Muscle of leg (tissue), 11 donors: ENCODE results near the gene DCTN3. TPM values are rescaled to one million over a fixed set of nuclear protein-coding genes. Genes with fewer than 3 reads are reported as not detected.

ENCODE experiments used
- DNase-seq: peaks from one replicate; pipeline ENCODE4 v3.0.0; 2013
- H3K27ac ChIP-seq: one replicate; pipeline ENCODE4 v1.5.1; 2013; ENCODE audit warnings: mild to moderate bottlenecking, low read length, control low read depth
- H3K27me3 ChIP-seq: one replicate; pipeline ENCODE4 v1.6.1; 2013; ENCODE audit warnings: low read length; ENCODE audit not compliant: control insufficient read depth, insufficient read depth
- H3K36me3 ChIP-seq: one replicate; pipeline ENCODE4 v1.6.1; 2013; ENCODE audit warnings: low read length; ENCODE audit not compliant: control insufficient read depth, insufficient read depth
- H3K4me1 ChIP-seq: one replicate; pipeline ENCODE4 v1.6.1; 2013; ENCODE audit warnings: low read length; ENCODE audit not compliant: control insufficient read depth, insufficient read depth
- H3K4me3 ChIP-seq: one replicate; pipeline ENCODE4 v1.5.1; 2013; ENCODE audit warnings: low read length, control low read depth
- H3K9me3 ChIP-seq: replicated peaks from 2 replicates; pipeline ENCODE4 v1.6.1; 2013; ENCODE audit warnings: low read depth, low read length; ENCODE audit not compliant: control insufficient read depth
- WGBS: methylation state at CpG from one replicate; pipeline ENCODE4 v1.1.5; 2013; ENCODE audit warnings: missing lambda C conversion rate; ENCODE audit not compliant: insufficient coverage; 5-methylcytosine and 5-hydroxymethylcytosine counted together
- polyA plus RNA-seq, 8 donors: library from polyadenylated mRNA; unstranded; fragments of 120-200 nt; gene quantifications; one replicate each; pipeline versions ENCODE4 v1.2.1 to v1.2.3, GENCODE V29; 2013; ENCODE audit warnings: inconsistent platforms in 1 of 8, low replicate concordance in 1 of 8; ENCODE audit not compliant: insufficient read length in 8 of 8, insufficient read depth in 1 of 8
- total RNA-seq: library from RNA; stranded (reverse); fragments of 120-200 nt; gene quantifications from one replicate; pipeline ENCODE4 v1.2.4, GENCODE V29; 2013

Gene DCTN3
- total and polyA plus RNA-seq, 9 donors: 67.4 to 78.7 (median 71.1) TPM

DNA sequence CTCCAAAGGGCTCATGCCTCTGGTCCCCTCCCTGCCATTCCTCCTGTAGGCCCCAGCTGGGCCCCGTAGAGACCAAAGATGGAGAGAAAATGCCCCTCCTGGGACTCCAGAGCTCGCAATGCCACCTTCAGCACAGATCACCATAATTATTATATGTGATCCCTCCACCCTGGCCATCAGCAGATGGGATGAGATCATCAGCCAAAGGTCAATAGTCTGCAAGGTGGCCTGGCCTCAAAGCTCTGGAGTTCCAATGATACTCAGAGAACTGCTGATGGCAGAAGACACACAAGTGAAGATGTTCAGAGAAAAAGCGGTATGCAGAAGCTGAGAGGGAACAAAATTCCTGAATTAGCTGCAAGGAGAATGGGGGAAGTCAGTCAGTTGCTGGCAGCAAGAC lies 13.4 kb downstream of the DCTN3 start:
- Histone ChIP-seq H3K27ac (no peak overlapping the region), H3K36me3 (no peaks in the 10 kb centered on the region), H3K4me1 (peaks cover 17% of the 10 kb centered on the region)

GRCh38 chr9:34606190-34606589 lies 14.1 kb downstream of the DCTN3 start:
- Histone ChIP-seq H3K27me3 (peaks cover 3% of the 10 kb centered on the region), H3K27ac (no peak overlapping the region), H3K4me3 (no peak overlapping the region), H3K9me3 (no peaks in the 10 kb centered on the region), H3K4me1 (peaks cover 12% of the 10 kb centered on the region), H3K36me3 (no peaks in the 10 kb centered on the region)
- no peak for DNase-seq

More for the DNA sequence above, 13.4 kb downstream of the DCTN3 start:
- Histone ChIP-seq H3K4me3 (no peak overlapping the region), H3K27me3 (peaks cover 3% of the 10 kb centered on the region), H3K9me3 (no peaks in the 10 kb centered on the region)
- whole genome bisulfite sequencing: 72% methylated on average over 2 of the region's 3 CpGs
- DNase-seq: no peak

DNA sequence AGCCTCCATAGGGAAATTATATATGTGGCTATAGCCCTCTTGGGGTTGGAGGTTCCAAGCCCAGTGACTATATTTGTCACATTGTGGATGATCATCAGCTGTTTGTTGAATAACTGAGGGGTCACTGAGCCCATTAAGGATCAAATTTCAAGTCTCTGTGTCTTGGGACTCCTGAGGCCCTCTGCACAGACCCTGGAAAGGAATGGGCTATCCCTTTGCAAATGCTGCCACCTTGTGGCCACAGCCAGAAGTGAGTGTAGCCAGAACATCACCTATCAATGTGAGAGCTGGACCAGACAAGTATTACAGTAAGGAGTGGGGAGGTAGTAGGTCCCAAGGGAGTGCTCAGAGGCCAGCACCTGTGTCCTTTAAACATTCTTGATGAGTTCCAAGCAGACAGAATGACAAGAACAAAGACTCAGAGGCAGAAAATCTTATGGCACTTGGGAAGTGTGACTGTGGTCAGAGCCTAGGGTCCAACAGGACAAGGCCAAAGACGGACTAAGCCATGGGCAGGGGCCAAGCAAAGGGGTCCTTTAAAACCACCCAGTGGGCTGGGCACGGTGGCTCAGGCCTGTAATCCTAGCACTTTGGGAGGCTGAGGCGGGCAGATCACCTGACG lies 16.6 kb downstream of the DCTN3 start:
- H3K27me3 ChIP-seq: peaks cover 8% of the 10 kb centered on the region
- H3K4me3 ChIP-seq: no peak overlapping the region
- no peak overlapping the region for H3K27ac ChIP-seq
- DNase-seq: peak; percentile 89
- 55% methylated on average over 1 of the region's 4 CpGs for WGBS
- H3K9me3 ChIP-seq: no peaks in the 10 kb centered on the region
- H3K4me1 ChIP-seq: peaks cover 4% of the 10 kb centered on the region
- no peaks in the 10 kb centered on the region for H3K36me3 ChIP-seq

- Histone ChIP-seq H3K4me3 (no peak overlapping the region), H3K27me3 (peaks cover 8% of the 10 kb centered on the region), H3K9me3 (no peaks in the 10 kb centered on the region), H3K36me3 (no peaks in the 10 kb centered on the region), H3K27ac (no peak overlapping the region), H3K4me1 (peaks cover 4% of the 10 kb centered on the region)
- no peak for DNase-seq
- WGBS: 90% methylated on average over 2 of the region's 6 CpGs
Measured at GRCh38 chr9:34601937-34602573, 18.2 kb downstream of the DCTN3 start.

DNA sequence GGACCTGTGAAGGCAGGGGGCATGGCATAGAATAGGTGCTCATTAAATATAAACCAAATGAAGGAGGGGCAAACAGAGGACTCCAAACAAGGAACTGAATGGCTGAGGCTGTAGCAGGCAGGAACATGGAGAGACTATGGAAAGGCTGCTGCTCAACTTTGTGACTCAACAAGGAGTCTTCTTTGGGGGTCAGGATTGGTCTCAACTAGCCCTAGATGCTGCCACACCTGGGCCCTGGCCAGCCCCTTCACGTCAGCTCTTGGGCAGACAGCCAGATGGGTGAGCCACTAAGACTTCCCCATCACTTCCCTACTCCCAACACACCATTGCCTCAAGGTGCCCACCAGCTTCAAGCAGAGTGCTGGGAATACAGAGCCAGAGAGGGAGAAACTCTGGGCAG lies 19.4 kb downstream of the DCTN3 start:
- Histone ChIP-seq H3K4me3 (no peak overlapping the region), H3K27me3 (peaks cover 8% of the 10 kb centered on the region), H3K9me3 (no peaks in the 10 kb centered on the region), H3K4me1 (peaks cover 4% of the 10 kb centered on the region), H3K27ac (no peak overlapping the region), H3K36me3 (no peaks in the 10 kb centered on the region)
- WGBS: 50% methylated on average over 1 of the region's 1 CpG
- DNase-seq: no peak

- H3K27ac ChIP-seq: no peak overlapping the region
- WGBS: no CpG with 5 or more reads among the region's 1 CpG
- H3K9me3 ChIP-seq: no peaks in the 10 kb centered on the region
- no peaks in the 10 kb centered on the region for H3K36me3 ChIP-seq
- H3K27me3 ChIP-seq: peaks cover 5% of the 10 kb centered on the region
- H3K4me1 ChIP-seq: peaks cover 4% of the 10 kb centered on the region
- H3K4me3 ChIP-seq: no peak overlapping the region
- no peak for DNase-seq
Measured at GRCh38 chr9:34599546-34599945, 20.7 kb downstream of the DCTN3 start.

DNA sequence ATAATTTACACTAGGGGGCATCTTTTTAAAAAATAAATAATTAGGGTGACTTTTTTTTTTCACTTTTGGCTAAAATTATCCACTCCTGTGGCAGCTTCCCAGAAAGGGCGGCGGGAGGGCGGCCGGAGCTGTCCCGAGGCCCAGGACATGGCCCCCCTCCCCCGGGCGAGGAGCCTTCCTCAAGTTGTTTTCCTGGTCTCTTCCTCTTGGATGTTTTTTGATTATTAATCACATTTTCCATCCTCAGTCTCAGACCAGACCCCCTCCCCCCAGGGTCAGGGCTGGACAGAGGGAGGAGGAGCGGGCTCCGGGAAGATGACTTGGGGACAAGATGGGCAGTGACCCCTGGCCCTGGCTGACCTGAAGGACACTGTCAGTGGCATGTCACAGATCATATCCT lies 26.1 kb downstream of the DCTN3 start:
- peaks cover 50% of the 10 kb centered on the region for H3K27me3 ChIP-seq
- 0% methylated on average over 5 of the region's 9 CpGs for WGBS
- peak; percentile 64 for DNase-seq
- no peak overlapping the region for H3K4me3 ChIP-seq
- H3K4me1 ChIP-seq: peaks cover 40% of the 10 kb centered on the region
- no peak overlapping the region for H3K27ac ChIP-seq
- H3K36me3 ChIP-seq: no peaks in the 10 kb centered on the region
- H3K9me3 ChIP-seq: no peaks in the 10 kb centered on the region

DNA sequence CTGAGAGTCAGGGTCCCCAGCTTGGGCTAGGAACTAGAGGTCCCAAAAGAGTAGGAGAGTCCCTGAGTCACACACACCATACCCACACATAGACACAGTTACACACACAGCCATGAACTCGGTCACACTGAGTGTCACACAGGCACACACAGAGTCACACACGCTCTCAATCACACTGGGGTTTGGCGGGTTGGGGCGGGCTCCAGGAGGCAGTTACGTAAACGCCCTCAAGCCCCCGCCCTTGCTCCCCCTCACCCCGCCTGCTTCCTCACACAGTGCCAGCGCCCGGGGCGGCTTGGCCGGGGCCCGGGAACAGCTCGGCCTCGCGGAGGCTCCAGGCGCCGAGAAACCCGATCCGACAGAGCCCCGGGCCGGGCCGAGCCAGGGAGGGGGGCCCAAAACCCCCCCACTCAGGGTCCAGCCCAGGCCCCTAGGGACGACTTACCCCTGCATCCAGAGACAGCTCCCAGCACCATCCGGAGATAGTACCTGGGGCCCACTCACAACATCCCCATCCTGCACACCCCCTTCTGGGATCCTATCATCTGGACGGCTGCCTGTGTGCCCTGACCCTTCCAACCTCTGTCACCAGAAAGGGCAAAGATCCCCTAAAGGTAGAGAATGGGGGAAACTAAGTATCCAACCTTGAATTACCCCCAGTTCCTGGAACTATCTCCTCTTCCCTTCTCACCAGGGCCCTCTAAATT lies 27.2 kb downstream of the DCTN3 start:
- peaks cover 50% of the 10 kb centered on the region for H3K4me1 ChIP-seq
- H3K4me3 ChIP-seq: no peak overlapping the region

DNA sequence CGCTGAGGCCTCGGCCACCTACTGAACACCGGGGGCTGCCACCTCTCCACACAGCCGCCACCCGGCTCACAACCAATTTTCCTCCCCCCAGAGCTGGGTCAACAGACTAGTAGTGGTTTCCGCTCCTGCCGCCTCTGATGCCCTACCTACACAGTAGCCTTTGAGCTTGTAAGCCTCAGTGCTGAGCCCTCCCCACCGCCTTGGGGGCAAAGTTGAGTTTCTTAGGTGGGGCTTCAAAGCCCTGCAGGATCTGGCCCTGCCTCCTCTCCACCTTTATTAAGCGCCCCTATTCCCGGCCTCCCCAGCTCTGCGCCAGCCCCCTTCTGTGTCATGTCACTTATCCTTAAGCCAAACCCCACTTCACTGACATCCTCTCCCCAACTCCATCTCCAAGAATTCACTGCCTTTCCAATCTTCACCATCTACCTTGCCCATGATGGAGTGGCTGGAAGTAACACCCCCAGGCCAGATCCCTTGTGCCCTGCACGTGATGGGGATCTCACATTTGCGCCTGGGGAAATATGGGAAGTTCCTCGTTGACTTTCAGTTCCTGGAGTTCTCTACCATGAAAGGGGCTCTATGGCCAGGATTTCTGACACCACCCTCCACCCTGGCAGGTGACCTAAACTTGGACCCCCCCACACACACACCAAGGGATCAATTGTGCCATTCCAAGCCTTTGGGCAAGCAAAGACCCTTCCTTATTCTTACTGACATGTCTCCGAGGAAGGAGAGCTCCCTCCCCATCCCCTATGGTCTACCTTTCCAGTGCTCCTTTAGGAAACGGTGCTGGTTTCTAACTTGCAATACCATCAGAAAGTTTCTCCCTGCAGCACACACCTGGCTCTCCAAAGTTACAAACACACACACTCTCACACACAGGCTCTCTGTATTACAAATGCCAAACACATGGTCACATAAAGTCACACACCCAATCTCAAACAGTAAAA lies 28.1 kb downstream of the DCTN3 start:
- Histone ChIP-seq H3K27ac (no peak overlapping the region), H3K4me3 (no peak overlapping the region), H3K9me3 (no peaks in the 10 kb centered on the region), H3K27me3 (peaks cover 70% of the 10 kb centered on the region), H3K36me3 (no peaks in the 10 kb centered on the region), H3K4me1 (peaks cover 50% of the 10 kb centered on the region)
- WGBS: 30% methylated on average over 9 of the region's 16 CpGs
- DNase-seq: no peak

More for the DNA sequence above, 27.2 kb downstream of the DCTN3 start:
- H3K9me3 ChIP-seq: no peaks in the 10 kb centered on the region
- H3K27ac ChIP-seq: peak overlapping the region; percentile 13
- peaks cover 61% of the 10 kb centered on the region for H3K27me3 ChIP-seq
- no peaks in the 10 kb centered on the region for H3K36me3 ChIP-seq
- DNase-seq: peak; percentile 80
- 4% methylated on average over 23 of the region's 26 CpGs for WGBS
